Keratinocyte (primary cell): ENCODE data around the gene BNIP2. TPM values are rescaled to one million over a fixed set of nuclear protein-coding genes. Genes with fewer than 3 reads are reported as not detected.

ENCODE experiments used
- DNase-seq: peaks from one replicate; pipeline ENCODE4 v3.0.0-alpha.2; 2011; ENCODE audit warnings: low read depth, missing footprints, low spot score
- FAIRE-seq: peaks from 2 replicates; lab custom pipeline; 2011; peaks lifted over from hg19 to GRCh38; lab: Jason Lieb, UNC
- H2AFZ ChIP-seq: 2 replicates; pipeline ENCODE4 v1.6.0; 2012; ENCODE audit warnings: low read length, control low read depth, inconsistent platforms; ENCODE audit not compliant: control insufficient read depth
- H3K27ac ChIP-seq: 2 replicates; pipeline ENCODE4 v1.5.1; 2011; ENCODE audit warnings: low read length; ENCODE audit not compliant: control insufficient read depth, insufficient read depth
- H3K27me3 ChIP-seq: 3 replicates; pipeline ENCODE4 v1.6.0; 2011; ENCODE audit warnings: low read length; ENCODE audit not compliant: control insufficient read depth, insufficient read depth; ENCODE audit errors: extremely low read depth
- H3K36me3 ChIP-seq, 2 experiments: 2 replicates in 1 of 2; 3 replicates in 1 of 2; pipeline ENCODE4 v1.5.1; 2011; ENCODE audit warnings: low read length in 2 of 2, mild to moderate bottlenecking in 1 of 2; ENCODE audit not compliant: control insufficient read depth in 2 of 2, insufficient read depth in 2 of 2; ENCODE audit errors: extremely low read depth in 1 of 2
- H3K4me1 ChIP-seq: 3 replicates; pipeline ENCODE4 v1.5.1; 2011; ENCODE audit warnings: low read length; ENCODE audit not compliant: control insufficient read depth, insufficient read depth; ENCODE audit errors: extremely low read depth
- H3K4me2 ChIP-seq: 3 replicates; pipeline ENCODE4 v1.6.0; 2011; ENCODE audit warnings: low read depth, low read length; ENCODE audit not compliant: control insufficient read depth, insufficient read depth; ENCODE audit errors: extremely low read depth
- H3K4me3 ChIP-seq, 3 experiments: fragments of 200-600 bp in 1 of 3; sonication (generic) in 1 of 3; 2 replicates in 2 of 3; 3 replicates in 1 of 3; pipeline ENCODE4 v1.5.1; 2011 to 2016; ENCODE audit warnings: low read length in 3 of 3, mild to moderate bottlenecking in 3 of 3, control low read depth in 2 of 3, inconsistent platforms in 1 of 3, low read depth in 1 of 3, mixed read lengths in 1 of 3, mixed run types in 1 of 3, moderate library complexity in 1 of 3; ENCODE audit not compliant: control insufficient read depth in 2 of 3, insufficient read depth in 2 of 3; ENCODE audit errors: extremely low read depth in 1 of 3
- H3K79me2 ChIP-seq: 2 replicates; pipeline ENCODE4 v1.6.0; 2012; ENCODE audit warnings: low read length; ENCODE audit not compliant: control insufficient read depth, insufficient read depth
- H3K9ac ChIP-seq: 3 replicates; pipeline ENCODE4 v1.6.0; 2011; ENCODE audit warnings: low read length; ENCODE audit not compliant: control insufficient read depth, insufficient read depth; ENCODE audit errors: extremely low read depth
- H3K9me1 ChIP-seq: 3 replicates; pipeline ENCODE4 v1.6.0; 2011; ENCODE audit warnings: low read length; ENCODE audit not compliant: control insufficient read depth, insufficient read depth; ENCODE audit errors: extremely low read depth
- H3K9me3 ChIP-seq: 2 replicates; pipeline ENCODE4 v1.5.1; 2012; ENCODE audit warnings: low read depth, low read length; ENCODE audit not compliant: control insufficient read depth
- H4K20me1 ChIP-seq: 3 replicates; pipeline ENCODE4 v1.6.0; 2011; ENCODE audit warnings: low read length; ENCODE audit not compliant: control insufficient read depth, insufficient read depth; ENCODE audit errors: extremely low read depth
- EZH2 ChIP-seq: IDR thresholded peaks from one replicate; pipeline ENCODE4 v1.6.1; 2012; ENCODE audit warnings: inconsistent platforms, mild to moderate bottlenecking, low read length, moderate library complexity
- dilution Hi-C: fragments of 300-500 bp; cut with MboI; formaldehyde crosslinking; loops from one replicate; pipeline ENCODE4 v1.7.0; 2020; ENCODE audit warnings: low sequenced_read_pairs; ENCODE audit not compliant: extremely low pct_ligation_motif_present
- polyA plus RNA-seq, 5 experiments: library from polyadenylated mRNA; depleted of rRNA in 3 of 5; stranded (reverse) in 3 of 5; stranded (forward) in 1 of 5; unstranded in 1 of 5; fragments of >200 nt; gene quantifications; 1 replicate in 1 of 5; 2 replicates in 3 of 5; 3 replicates in 1 of 5; pipeline versions ENCODE4 v1.2.1 to v1.2.3, GENCODE V29; 2011 to 2012; ENCODE audit warnings: missing spikeins in 2 of 5, low read depth in 1 of 5, low replicate concordance in 1 of 5
- TF ChIP-seq, protein P1 (sequence below), 3 experiments: IDR thresholded peaks in 1 of 3; conservative IDR thresholded peaks in 1 of 3; optimal IDR thresholded peaks in 1 of 3; 2 replicates in 2 of 3; 3 replicates in 1 of 3; pipeline versions ENCODE3 to v1.5.1; 2011; ENCODE audit warnings: low read length in 3 of 3, mild to moderate bottlenecking in 3 of 3, moderate library complexity in 2 of 3, control low read depth in 1 of 3, inconsistent platforms in 1 of 3; ENCODE audit not compliant: insufficient read depth in 2 of 3; ENCODE audit errors: extremely low read depth in 1 of 3

BNIP2 gene
- polyA plus RNA-seq, 1 donor (not counting 4 experiments of a cell fraction or from before 2014, with no cell fraction given) = 57.4 TPM

DNA sequence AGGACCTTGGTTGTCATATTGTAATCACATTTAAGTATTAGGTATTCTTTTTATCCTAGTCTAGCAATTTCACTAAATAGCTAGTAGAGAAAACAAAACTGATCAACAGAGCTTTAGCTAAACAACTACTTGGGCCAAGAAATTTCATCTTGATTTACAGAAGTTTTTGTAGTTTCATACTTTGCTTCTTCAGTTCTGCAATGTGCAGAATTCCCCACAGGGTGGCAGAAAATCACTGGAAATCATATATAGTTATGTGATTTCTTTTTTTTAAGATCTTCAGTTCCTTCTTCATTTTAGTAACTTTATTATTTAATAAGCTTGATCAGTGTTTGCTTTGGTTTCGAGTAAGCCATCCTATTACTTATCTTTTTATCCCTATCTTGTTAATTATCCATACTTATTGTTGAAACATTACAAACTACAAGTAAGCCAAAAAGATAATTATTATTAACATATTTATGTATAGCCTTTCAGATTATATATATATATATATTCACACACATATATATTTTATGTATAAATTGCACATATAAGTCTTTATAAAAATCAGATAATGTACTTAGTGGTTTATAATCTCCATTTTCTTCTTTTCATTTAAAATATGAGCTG is 2.2 kb upstream of the BNIP2 start:
- no peak overlapping the region for H3K9ac ChIP-seq
- no peak for TF ChIP-seq EZH2
- TF ChIP-seq, protein P1, sequence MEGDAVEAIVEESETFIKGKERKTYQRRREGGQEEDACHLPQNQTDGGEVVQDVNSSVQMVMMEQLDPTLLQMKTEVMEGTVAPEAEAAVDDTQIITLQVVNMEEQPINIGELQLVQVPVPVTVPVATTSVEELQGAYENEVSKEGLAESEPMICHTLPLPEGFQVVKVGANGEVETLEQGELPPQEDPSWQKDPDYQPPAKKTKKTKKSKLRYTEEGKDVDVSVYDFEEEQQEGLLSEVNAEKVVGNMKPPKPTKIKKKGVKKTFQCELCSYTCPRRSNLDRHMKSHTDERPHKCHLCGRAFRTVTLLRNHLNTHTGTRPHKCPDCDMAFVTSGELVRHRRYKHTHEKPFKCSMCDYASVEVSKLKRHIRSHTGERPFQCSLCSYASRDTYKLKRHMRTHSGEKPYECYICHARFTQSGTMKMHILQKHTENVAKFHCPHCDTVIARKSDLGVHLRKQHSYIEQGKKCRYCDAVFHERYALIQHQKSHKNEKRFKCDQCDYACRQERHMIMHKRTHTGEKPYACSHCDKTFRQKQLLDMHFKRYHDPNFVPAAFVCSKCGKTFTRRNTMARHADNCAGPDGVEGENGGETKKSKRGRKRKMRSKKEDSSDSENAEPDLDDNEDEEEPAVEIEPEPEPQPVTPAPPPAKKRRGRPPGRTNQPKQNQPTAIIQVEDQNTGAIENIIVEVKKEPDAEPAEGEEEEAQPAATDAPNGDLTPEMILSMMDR (optimal IDR thresholded peaks at IDR 0.05 in 1 of 3, IDR thresholded peaks at IDR 0.05 in 1 of 3, conservative IDR thresholded peaks at IDR 0.05 in 1 of 3; ENCODE audit: extremely low read depth in 1 of 3, insufficient read depth in 2 of 3, low read length in 3 of 3) = peak in 2 of 3 experiments; percentile 31 to 59
- FAIRE-seq = no peak
- no peaks in the 10 kb centered on the region for H3K9me1 ChIP-seq
- no peak for DNase-seq
- peaks cover 20% of the 10 kb centered on the region for H3K4me1 ChIP-seq
- no peaks in the 10 kb centered on the region for H3K9me3 ChIP-seq
- dilution Hi-C loops = no loop called here
- H2AFZ ChIP-seq = no peak overlapping the region
- H3K27ac ChIP-seq = no peak overlapping the region
- no peak overlapping the region for H3K4me2 ChIP-seq
- H4K20me1 ChIP-seq = no peaks in the 10 kb centered on the region
- no peaks in the 10 kb centered on the region for H3K27me3 ChIP-seq
- peaks cover 0 to 3% of the 10 kb centered on the region in 2 experiments for H3K36me3 ChIP-seq
- H3K4me3 ChIP-seq = no peak overlapping the region
- H3K79me2 ChIP-seq = peaks cover 28% of the 10 kb centered on the region

DNA sequence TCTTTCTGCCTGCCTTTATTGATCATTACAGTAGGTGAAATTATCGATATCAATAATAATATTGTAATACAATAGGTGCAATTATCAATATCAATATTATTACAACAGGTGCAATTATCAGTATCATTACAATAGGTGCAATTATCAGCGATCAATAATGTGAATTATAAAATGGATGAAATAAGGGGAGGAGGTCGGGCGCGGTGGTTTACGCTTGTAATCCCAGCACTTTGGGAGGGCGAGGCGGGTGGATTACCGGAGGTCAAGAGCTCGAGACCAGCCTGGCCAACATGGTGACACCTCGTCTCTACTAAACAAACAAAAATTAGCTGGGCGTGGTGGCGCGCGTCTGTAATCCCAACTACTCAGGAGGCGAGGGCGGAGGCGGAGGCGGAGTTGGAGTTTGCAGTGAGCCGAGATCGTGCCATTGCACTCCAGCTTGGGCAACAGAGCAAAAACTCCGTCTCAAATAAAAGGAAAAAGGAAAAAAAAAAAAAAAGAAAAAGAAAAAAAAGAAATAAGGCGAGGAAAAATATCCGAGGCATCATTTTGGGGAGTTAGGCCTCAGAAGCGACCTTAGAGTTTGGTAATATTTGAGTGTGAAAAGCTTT is 611 bp upstream of the BNIP2 start:
- H3K36me3 ChIP-seq = peaks cover 0 to 4% of the 10 kb centered on the region in 2 experiments
- DNase-seq = no peak
- dilution Hi-C loops = no loop called here
- H3K9me1 ChIP-seq = no peaks in the 10 kb centered on the region
- FAIRE-seq = no peak
- H3K9me3 ChIP-seq = no peaks in the 10 kb centered on the region
- H3K79me2 ChIP-seq = peaks cover 43% of the 10 kb centered on the region
- H3K4me1 ChIP-seq = peaks cover 24% of the 10 kb centered on the region
- peak overlapping the region; percentile 87 for H3K27ac ChIP-seq
- no peak for TF ChIP-seq EZH2
- TF ChIP-seq, protein P1 (optimal IDR thresholded peaks at IDR 0.05 in 1 of 3, IDR thresholded peaks at IDR 0.05 in 1 of 3, conservative IDR thresholded peaks at IDR 0.05 in 1 of 3; ENCODE audit: extremely low read depth in 1 of 3, insufficient read depth in 2 of 3, low read length in 3 of 3) = no peak
- peak overlapping the region; percentile 83 to 96 (median 88) for H3K4me3 ChIP-seq
- peak overlapping the region; percentile 45 for H2AFZ ChIP-seq
- H3K27me3 ChIP-seq = no peaks in the 10 kb centered on the region
- H3K9ac ChIP-seq = peak overlapping the region; percentile 99
- H4K20me1 ChIP-seq = peaks cover 7% of the 10 kb centered on the region
- peak overlapping the region; percentile 93 for H3K4me2 ChIP-seq
